ENCODE measurements around the gene UCHL1. TPM values are rescaled to one million over a fixed set of nuclear protein-coding genes. Genes with fewer than 3 reads are reported as not detected.

UCHL1 gene
- total RNA-seq, 1 donor from 2014 or later: 9.5 TPM

DNA sequence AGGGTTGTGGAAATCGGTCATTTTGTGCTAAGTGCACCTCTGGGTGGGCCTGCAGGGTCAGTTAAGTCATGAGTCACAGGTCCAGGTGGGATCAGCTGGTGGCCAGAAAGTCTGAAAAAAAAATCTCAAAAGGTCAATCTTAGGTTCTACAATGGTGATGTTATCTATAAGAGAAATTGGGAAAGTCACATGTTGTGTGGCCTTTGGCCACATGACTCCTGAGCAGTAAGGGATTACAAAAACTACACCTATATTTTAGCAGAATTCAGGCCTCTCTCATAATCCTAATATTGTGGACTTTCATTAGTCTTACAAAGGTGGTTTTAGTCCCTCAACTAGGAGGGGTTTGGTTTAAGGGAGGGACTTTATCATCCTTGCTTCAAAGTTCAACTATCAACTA lies 59.1 kb downstream of the UCHL1 start:
- DNase-seq: no peak
- intact Hi-C loops (cut with DNase I): no loop called here
- ATAC-seq (ENCODE audit: poor library complexity): no peak

Other genes starting within 250 kb of the UCHL1 start
- gene APBB2, start 42.4 kb upstream of the UCHL1 start, total RNA-seq: 22.5 TPM

Measured in Right ventricle myocardium superior (tissue), 1 donor.